Lower leg skin (tissue), 4 donors: ENCODE data around the gene GPATCH8. TPM values are rescaled to one million over a fixed set of nuclear protein-coding genes. Genes with fewer than 3 reads are reported as not detected.

Source experiments
- DNase-seq, 2 donors: peaks; one replicate each; pipeline ENCODE4 v3.0.0-alpha.2; 2019; ENCODE audit warnings: low spot score in 2 of 2
- H3K4me3 ChIP-seq: fragments of 200-600 bp; sonication (generic); 2 replicates; pipeline ENCODE4 v1.5.1; 2017; ENCODE audit warnings: mild to moderate bottlenecking, low read depth; ENCODE audit not compliant: poor library complexity, severe bottlenecking
- CTCF ChIP-seq, 3 donors: fragments of 450-650 bp; IDR thresholded peaks; one replicate each; pipeline ENCODE4 v1.5.1; 2016; ENCODE audit warnings: antibody characterized with exemption in 3 of 3, mild to moderate bottlenecking in 3 of 3, moderate library complexity in 2 of 3
- POLR2A ChIP-seq, 2 donors: fragments of 450-650 bp; IDR thresholded peaks; one replicate each; pipeline ENCODE4 v1.6.1; 2016 to 2017; ENCODE audit warnings: antibody characterized with exemption in 2 of 2, mild to moderate bottlenecking in 1 of 2, moderate library complexity in 1 of 2
- WGBS, 2 donors: methylation state at CpG; one replicate each; pipeline ENCODE4 v1.1.5; 2018; 5-methylcytosine and 5-hydroxymethylcytosine counted together
- intact Hi-C: fragments of 100-400 bp; cut with DNase I; formaldehyde crosslinking; loops from one replicate; pipeline ENCODE4 v1.15.0; 2023; ENCODE audit warnings: low total_unique reads
- total RNA-seq, 4 donors: library from RNA; depleted of rRNA; stranded (reverse); fragments of >200 nt; gene quantifications; one replicate each; pipeline ENCODE4 v1.1.0, GENCODE V29; 2016

The GPATCH8 gene
- total RNA-seq, 4 donors from 2014 or later, result 31.1 to 43.1 (median 35.6) TPM

- DNase-seq, result no peak
- 38 to 40% methylated on average over 28 to 29 of the region's 29 CpGs for WGBS, 2 donors
- TF ChIP-seq CTCF (IDR thresholded peaks at IDR 0.05), result no peak
- no peak for TF ChIP-seq POLR2A (IDR thresholded peaks at IDR 0.05)
- no peak overlapping the region for H3K4me3 ChIP-seq
- intact Hi-C loops, result no loop called here
These were observed 118.9 kb downstream of the GPATCH8 start for GRCh38 chr17:44384281-44384822.

- 71 to 82% methylated on average over 16 of the region's 16 CpGs for WGBS, 2 donors
- TF ChIP-seq CTCF (IDR thresholded peaks at IDR 0.05) (no peak), POLR2A (IDR thresholded peaks at IDR 0.05) (no peak)
- no peak overlapping the region for H3K4me3 ChIP-seq
- intact Hi-C loops, result no loop called here
- no peak for DNase-seq
These were observed 119.3 kb downstream of the GPATCH8 start for GRCh38 chr17:44383861-44384260.

- no peak overlapping the region for H3K4me3 ChIP-seq
- WGBS, 2 donors, result 93 to 97% methylated on average over 15 of the region's 15 CpGs
- no peak for TF ChIP-seq CTCF (IDR thresholded peaks at IDR 0.05)
- TF ChIP-seq POLR2A (IDR thresholded peaks at IDR 0.05), result no peak
- intact Hi-C loops, result no loop called here
- no peak for DNase-seq
These were observed 119.8 kb downstream of the GPATCH8 start for GRCh38 chr17:44383363-44383762.

GRCh38 chr17:44382917-44383316, 120.3 kb downstream of the GPATCH8 start:
- H3K4me3 ChIP-seq, result no peak overlapping the region
- intact Hi-C loops, result no loop called here
- TF ChIP-seq CTCF (IDR thresholded peaks at IDR 0.05) (no peak), POLR2A (IDR thresholded peaks at IDR 0.05) (no peak)
- 80 to 84% methylated on average over 6 of the region's 6 CpGs for WGBS, 2 donors
- no peak for DNase-seq

GRCh38 chr17:44381810-44382305, 121.3 kb downstream of the GPATCH8 start:
- no peak for TF ChIP-seq CTCF (IDR thresholded peaks at IDR 0.05)
- no peak for TF ChIP-seq POLR2A (IDR thresholded peaks at IDR 0.05)
- 79 to 86% methylated on average over 4 of the region's 4 CpGs for WGBS, 2 donors
- intact Hi-C loops, result no loop called here
- no peak overlapping the region for H3K4me3 ChIP-seq
- no peak for DNase-seq

- TF ChIP-seq POLR2A (IDR thresholded peaks at IDR 0.05) (no peak), CTCF (IDR thresholded peaks at IDR 0.05) (no peak)
- intact Hi-C loops, result no loop called here
- 71 to 73% methylated on average over 9 of the region's 9 CpGs for WGBS, 2 donors
- no peak for DNase-seq
- H3K4me3 ChIP-seq, result no peak overlapping the region
These were observed 122.4 kb downstream of the GPATCH8 start for GRCh38 chr17:44380767-44381166.
